ENCODE data around the gene RAB9A.
"Not testable (repeated sequence)": the region's sequence is repeated elsewhere in the genome, so short reads cannot be mapped to it uniquely, and the experiment has no call there.

Gene RAB9A

GRCh38 chrX:13688958-13689740 is at the start of gene RAB9A:
TSS of gene RAB9A (plus strand) at chrX:13689128. CDS start at chrX:13708747, 19,619 bp downstream.
- peak; percentile 58 for DNase-seq (ENCODE audit: low read depth)

- not testable (repeated sequence) for DNase-seq (ENCODE audit: low read depth)
These were observed 47.2 kb upstream of the RAB9A start for GRCh38 chrX:13641684-13642083.

- DNase-seq (ENCODE audit: low read depth): no peak
These were observed 43.3 kb upstream of the RAB9A start for GRCh38 chrX:13645464-13646153.

- no peak for DNase-seq (ENCODE audit: low read depth)
These were observed 42.8 kb upstream of the RAB9A start for GRCh38 chrX:13646154-13646549.

GRCh38 chrX:13647709-13648212 is 41.2 kb upstream of the RAB9A start:
- no peak for DNase-seq (ENCODE audit: low read depth)

- not testable (repeated sequence) for DNase-seq (ENCODE audit: low read depth)
These were observed 40.6 kb upstream of the RAB9A start for GRCh38 chrX:13648336-13648735.

GRCh38 chrX:13649838-13650237 is 39.1 kb upstream of the RAB9A start:
- DNase-seq (ENCODE audit: low read depth): no peak

- no peak for DNase-seq (ENCODE audit: low read depth)
These were observed 38.6 kb upstream of the RAB9A start for GRCh38 chrX:13650318-13650717.

GRCh38 chrX:13651150-13651549 is 37.8 kb upstream of the RAB9A start:
- DNase-seq (ENCODE audit: low read depth): no peak

- no peak for DNase-seq (ENCODE audit: low read depth)
These were observed 36.6 kb upstream of the RAB9A start for GRCh38 chrX:13652287-13652793.

- peak; percentile 95 for DNase-seq (ENCODE audit: low read depth)
These were observed 35.9 kb upstream of the RAB9A start, which contains the start of gene TCEANC for GRCh38 chrX:13652850-13653693. TSS of gene TCEANC (plus strand) at chrX:13653141. CDS start at chrX:13662509, 9,368 bp downstream.

- no peak for DNase-seq (ENCODE audit: low read depth)
These were observed 34.8 kb upstream of the RAB9A start for GRCh38 chrX:13654116-13654515.

- DNase-seq (ENCODE audit: low read depth): no peak
These were observed 33.3 kb upstream of the RAB9A start for GRCh38 chrX:13655674-13656073.

- no peak for DNase-seq (ENCODE audit: low read depth)
These were observed 30.3 kb upstream of the RAB9A start for GRCh38 chrX:13658602-13659001.

GRCh38 chrX:13659063-13659462 is 29.9 kb upstream of the RAB9A start:
- DNase-seq (ENCODE audit: low read depth): no peak

GRCh38 chrX:13661735-13662288 is 27.1 kb upstream of the RAB9A start:
- no peak for DNase-seq (ENCODE audit: low read depth)

GRCh38 chrX:13662355-13662791 is 26.6 kb upstream of the RAB9A start:
- DNase-seq (ENCODE audit: low read depth): no peak

GRCh38 chrX:13664020-13664419 is 24.9 kb upstream of the RAB9A start:
- DNase-seq (ENCODE audit: low read depth): no peak

- no peak for DNase-seq (ENCODE audit: low read depth)
These were observed 22.1 kb upstream of the RAB9A start for GRCh38 chrX:13666836-13667235.

- no peak for DNase-seq (ENCODE audit: low read depth)
These were observed 21.0 kb upstream of the RAB9A start for GRCh38 chrX:13667919-13668318.

GRCh38 chrX:13669246-13669737 is 19.6 kb upstream of the RAB9A start:
- DNase-seq (ENCODE audit: low read depth): peak; percentile 89
